Measurements from ENCODE around the gene SLX4IP.

SLX4IP gene

GRCh38 chr20:10654250-10654610 is 219.1 kb downstream of the SLX4IP start:
- no peak for DNase-seq

DNA sequence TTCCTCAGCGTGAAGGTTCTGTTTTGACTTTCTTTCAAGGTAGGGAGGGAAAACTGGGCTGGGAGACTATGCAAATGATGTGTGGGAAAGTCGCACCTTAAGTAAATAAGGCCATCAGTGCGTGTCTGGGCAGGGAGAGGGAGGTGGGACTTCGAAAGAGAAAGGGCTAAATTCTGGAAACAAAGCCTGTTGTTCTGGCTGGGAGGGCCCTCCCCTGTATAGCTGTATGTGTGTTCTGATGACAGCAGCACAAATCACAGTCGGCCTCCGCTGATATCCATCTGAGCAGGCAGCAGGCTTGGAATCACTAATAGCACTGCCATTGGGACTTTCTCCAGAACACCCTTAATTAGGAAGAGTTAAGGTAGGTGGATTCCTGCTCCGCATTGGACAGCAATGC is 219.5 kb downstream of the SLX4IP start:
- DNase-seq, result peak; percentile 92

- peak; percentile 88 for DNase-seq
Measured at GRCh38 chr20:10655720-10656669, 220.9 kb downstream of the SLX4IP start.

DNA sequence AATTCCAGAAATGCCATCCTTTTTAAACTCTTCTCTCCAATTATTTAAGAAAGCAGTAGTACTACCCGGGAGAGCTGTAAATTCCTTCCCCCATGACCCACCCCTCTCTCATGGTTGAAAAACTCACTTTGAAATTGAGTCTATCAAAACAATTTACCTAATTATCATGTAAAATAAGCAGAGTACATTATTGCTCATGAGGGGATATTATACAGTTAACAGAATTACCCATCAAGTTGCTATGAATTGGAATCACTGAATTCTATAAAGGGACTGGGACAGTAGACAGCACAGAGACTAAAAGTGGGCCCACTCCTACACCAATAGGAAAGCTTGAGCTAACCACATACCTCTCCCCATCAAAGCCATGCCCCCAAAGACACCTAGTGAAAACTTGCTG is 222.3 kb downstream of the SLX4IP start:
- no peak for DNase-seq

DNA sequence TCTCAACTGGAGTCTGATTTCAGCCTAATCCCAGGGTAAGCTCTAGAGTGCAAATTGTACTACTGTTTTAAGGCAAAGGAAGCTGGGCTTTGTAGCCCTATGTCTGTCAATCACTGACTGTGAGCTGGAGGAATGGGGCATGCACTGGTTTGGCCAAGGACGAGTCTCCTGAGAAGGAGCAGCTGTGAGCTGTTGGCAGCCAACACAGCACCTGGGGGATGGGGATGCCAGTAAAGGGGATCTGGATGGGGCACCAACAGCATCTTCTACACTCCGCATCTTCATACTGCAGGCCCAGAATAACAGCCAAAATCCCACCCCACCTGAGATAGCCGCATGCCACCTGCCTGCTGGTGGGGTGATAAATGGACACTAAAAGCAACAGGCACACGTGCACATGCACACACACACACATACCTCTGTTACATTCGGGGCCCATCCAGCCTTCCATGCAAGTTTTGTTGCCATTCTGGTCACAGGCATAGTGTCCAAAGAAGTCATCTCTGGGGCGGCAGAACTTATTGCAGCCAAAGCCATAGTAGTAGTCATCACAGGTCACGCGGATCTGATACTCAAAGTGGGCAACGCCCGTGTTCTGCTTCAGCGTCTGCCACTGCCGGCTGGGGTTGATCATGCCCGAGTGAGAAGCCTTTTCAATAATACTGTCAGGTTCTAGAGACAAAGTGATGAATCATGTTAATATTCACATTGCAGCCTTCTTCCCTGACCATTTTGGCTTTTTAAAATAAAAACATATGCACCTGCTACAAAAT is 223.1 kb downstream of the SLX4IP start:
- no peak for DNase-seq

GRCh38 chr20:10658876-10659632 is 223.9 kb downstream of the SLX4IP start:
- peak; percentile 45 for DNase-seq

DNA sequence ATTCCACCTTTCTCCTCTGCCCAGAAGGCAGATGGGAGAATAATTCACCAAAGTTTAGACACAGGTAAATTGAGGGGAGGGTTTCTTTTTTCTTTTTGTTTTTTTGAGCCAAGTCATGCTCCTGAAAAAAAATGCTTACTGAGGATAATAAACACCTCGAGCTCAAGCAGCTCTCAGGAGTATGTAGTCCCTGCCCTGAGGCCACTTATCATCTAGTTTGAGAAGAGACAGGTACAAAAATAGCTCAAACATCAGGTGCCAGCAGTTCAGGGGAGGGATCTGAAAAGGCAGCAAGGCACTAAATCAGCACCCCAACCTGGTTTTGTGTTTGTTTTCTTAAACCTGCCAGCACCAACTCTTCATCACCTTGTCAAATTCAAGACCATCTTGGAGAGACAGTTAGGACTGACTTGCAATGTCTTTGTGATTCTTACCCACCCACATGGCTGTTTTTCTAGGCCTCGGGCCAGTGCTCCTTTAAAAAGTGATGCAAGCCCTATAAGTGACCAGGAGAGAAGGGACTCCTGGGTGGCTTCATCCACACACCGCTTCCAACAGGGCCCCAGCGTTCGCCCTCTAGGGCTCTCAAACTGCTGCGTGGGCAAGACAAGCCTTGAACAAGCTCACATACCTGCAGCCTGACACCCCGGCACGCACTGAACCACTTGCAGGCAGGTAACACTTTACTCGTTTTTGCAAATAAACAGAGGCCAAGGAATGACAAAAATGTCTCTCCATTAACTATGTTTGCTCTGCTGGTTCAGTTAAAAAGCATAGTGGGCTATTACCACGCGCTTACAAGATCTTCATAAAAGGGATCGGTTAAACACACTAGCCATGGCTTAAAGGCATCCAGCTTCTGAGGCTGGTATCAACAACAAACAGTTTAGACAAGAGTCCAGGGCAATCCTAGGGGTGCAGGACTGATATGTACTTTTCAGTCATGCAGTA is 224.8 kb downstream of the SLX4IP start:
- peak; percentile 81 for DNase-seq

GRCh38 chr20:10660661-10661060 is 225.6 kb downstream of the SLX4IP start:
- peak; percentile 77 for DNase-seq

GRCh38 chr20:10661261-10661660 is 226.2 kb downstream of the SLX4IP start:
- DNase-seq, result no peak

- DNase-seq, result no peak
Measured at GRCh38 chr20:10662151-10662550, 227.0 kb downstream of the SLX4IP start.

DNA sequence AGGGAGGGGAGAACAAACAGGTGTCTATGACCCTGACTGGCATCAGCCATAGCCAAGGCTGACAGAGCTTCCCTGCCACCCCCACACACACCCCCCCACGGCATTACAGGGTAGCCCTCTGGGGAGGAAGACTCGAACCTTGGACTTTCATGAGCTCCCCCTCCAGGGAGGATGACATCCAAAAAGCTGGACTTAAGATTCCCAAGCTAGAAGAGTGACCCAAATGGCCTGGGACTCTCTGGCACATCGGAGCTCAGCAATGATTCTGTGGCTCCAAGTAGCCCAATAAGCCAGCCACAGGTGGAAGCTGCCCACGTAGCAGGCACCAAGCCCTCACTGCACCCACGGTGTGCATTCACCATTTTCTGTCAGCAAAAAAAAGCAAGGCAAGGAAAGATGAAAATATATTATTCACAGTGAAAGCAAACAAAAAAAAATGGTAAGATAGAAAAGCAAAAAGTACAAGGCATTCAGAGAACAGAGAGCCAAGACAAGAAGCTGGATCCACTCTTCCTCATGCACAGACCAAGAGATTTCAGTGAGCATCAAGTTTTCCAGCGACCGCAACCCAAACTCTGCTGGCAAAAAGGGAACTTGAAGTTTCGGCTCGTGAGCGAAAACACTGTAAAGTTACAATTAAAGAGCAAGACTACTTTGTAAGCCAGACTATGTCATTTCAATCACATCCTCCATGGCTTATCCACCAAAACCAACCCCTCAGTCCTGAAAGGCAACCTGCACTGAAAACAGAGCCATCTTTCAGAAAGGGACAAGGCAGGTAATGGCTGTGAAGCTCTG is 227.8 kb downstream of the SLX4IP start:
- DNase-seq, result no peak

- no peak for DNase-seq
Measured at GRCh38 chr20:10663756-10664155, 228.7 kb downstream of the SLX4IP start.

- DNase-seq, result no peak
Measured at GRCh38 chr20:10665027-10665561, 230.0 kb downstream of the SLX4IP start.

- DNase-seq, result no peak
Measured at GRCh38 chr20:10665791-10666190, 230.7 kb downstream of the SLX4IP start.

- no peak for DNase-seq
Measured at GRCh38 chr20:10666221-10667076, 231.3 kb downstream of the SLX4IP start.

DNA sequence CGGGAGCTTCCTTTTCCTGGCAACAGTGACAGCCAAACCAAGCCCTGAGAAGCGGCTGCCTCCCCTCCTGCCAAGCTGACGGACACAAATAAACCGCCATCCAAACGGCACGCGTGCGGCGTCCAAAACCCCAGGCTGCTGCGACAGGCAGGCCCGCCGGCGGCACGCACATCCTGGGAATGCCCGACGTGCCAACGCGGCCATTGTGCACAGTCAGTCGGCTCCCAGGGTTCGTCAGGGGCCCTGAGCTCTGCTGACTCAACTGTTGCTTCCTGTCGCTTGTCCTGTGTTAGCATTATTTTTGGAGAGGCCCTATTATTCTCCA is 231.9 kb downstream of the SLX4IP start:
- DNase-seq, result no peak

DNA sequence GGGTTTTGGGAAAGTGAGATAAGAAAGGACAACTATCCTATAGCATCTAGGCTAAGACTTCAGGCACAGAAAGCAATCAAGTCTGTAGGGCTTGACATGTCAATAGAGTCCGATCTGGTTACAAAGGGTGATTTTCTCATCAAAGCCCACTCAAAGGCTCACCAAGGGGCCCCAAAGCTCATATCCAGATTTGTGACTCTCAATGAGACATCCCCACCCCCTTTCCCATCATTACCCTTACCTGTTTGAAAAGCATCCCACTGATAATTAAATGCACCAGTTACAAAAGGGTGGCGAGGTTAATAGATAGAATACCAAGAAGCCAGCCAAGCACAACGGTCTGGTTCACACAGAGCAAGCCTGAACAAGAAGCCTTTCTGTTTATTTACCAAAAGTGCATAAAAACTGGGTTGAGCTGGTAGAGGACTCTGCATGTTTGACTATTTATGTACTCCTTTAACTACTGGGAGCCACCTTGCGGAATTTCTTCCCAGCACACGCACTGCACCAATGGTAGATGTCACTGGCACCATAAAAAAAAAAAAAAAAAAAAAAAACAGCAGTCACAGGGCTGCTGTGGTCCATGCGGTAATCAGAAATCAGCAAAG is 232.6 kb downstream of the SLX4IP start:
- no peak for DNase-seq

GRCh38 chr20:10668677-10669368 is 233.7 kb downstream of the SLX4IP start:
- no peak for DNase-seq

DNA sequence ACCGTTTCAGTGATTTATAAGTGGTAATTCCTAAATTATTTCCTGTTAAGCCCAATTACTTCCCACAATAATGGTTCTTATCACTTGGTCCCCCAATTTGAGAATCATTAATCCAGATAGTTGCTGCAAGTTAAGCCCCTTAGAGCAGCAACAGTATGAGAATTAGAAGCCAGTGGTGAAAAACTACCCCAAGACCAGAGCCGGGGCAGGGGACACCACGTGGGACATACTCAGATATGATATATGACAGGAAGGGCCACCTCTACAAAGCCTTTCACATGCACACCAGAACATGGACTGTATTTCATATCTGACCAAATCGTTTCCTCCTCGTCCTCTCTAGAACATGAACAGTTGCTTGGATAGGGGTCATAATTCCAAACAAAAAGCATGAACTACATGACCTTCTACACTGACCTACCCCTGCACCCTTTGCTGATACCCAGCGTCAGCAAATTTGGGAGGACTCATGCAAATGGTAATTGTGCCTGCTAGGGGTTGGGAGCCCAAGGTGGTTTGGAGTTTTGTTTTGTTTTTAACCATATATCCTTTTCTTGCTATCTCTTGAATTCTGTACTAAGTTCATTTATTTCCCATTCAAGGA is 234.8 kb downstream of the SLX4IP start:
- no peak for DNase-seq

All from islet precursor cell (in vitro differentiated cells).